GM18951 (cell line): ENCODE results near the gene SAMD14.
A peak's percentile ranks its signal among the peaks of the same experiment; 100 is the strongest.

Source experiments
- POLR2A ChIP-seq: IDR thresholded peaks from 4 replicates; pipeline ENCODE4 v1.6.1; 2011; ENCODE audit warnings: mild to moderate bottlenecking; ENCODE audit not compliant: insufficient read length, insufficient read depth; ENCODE audit errors: extremely low read depth
- in situ Hi-C: fragments of 300-500 bp; cut with MboI; formaldehyde crosslinking; loops from one replicate; pipeline ENCODE4 v1.12.0; 2022; ENCODE audit warnings: low sequenced_read_pairs, mixed read lengths, inconsistent platforms; ENCODE audit not compliant: unreplicated experiment

SAMD14 gene

DNA sequence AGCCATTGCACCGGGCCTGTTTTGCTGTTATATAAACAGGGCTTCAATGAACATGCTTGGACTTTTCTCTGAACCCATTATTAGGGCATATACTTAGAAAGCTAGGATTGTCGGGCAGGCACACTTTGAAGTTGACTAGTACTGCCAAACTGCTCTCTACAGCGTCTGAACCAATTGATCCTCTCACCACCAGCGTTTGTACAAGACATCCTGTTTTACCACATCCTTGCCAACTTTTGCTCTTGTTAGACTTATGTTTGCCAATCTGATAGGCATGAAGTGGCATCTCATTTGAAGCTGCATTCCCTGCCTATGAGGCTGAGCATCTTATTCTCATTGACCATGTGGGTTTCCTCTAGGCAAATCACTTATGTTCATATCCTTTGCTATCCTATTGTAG is 27.9 kb upstream of the SAMD14 start:
- TF ChIP-seq POLR2A: no peak
- in situ Hi-C loops: no loop called here

GRCh38 chr17:50155115-50155819 is 25.3 kb upstream of the SAMD14 start:
- in situ Hi-C loops: no loop called here
- no peak for TF ChIP-seq POLR2A

DNA sequence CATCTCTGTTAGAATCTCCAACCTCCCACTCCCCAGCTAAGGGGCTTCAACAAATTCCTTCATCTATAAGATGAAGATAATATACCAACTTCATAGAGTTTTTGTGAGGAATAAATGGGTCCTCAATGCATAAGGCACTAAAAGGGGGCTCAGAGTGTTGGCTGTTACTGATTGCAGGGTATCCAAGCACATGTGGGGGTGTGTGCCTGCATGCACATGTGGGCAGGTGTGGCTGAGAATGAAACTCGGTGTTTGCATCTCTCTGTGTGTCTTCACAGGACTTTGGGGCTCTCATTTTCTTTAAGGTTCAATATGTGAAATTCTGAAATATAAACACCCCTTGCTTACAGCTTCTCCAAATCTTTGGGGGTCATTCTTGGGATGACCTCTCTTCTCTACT is 24.6 kb upstream of the SAMD14 start:
- TF ChIP-seq POLR2A: no peak
- in situ Hi-C loops: no loop called here

DNA sequence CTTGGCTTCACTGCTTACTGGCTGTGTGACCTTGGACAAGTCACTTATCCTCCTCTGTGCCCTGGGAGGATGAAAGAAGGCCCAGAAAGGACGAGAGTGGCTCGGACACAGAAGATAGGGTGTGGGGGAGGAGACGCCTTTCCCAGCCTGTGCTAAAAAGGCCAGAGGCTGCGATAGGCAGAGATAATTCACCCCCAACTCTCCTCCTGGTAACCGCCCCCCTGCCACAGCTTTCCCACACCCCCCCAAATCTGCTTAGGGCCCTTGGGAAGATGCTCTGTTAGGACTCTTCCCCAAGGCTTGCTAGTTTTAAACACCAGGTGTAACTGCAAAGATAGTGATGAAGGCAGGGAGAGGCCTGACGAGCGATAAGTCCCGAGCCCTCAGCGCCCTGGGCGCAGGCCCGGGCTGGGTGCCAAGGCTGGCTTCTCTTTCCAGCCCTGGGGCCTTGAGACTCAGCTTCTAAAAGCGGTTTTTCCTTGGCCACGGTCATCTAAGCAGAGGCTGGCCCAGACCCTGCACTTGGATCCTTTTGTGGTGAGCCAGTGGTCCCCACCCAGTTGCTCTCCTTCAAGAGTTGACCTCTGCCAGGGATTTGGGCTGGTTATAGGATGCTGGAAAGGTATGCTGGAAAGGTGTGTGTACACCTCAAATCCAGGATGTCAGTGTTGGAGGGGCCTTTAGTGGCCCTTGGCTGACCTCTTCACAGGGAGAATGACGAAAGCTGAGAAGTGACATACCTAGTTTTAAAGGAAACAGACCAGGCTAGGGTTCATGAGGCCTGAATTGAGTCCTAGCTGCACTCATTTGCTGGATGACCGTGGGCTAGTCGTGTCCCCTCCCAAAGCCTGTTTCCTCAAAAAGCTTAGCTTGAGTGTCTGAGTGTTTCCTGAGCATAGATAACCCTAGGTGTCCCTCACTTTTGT is 24.0 kb upstream of the SAMD14 start:
- in situ Hi-C loops: no loop called here
- no peak for TF ChIP-seq POLR2A

DNA sequence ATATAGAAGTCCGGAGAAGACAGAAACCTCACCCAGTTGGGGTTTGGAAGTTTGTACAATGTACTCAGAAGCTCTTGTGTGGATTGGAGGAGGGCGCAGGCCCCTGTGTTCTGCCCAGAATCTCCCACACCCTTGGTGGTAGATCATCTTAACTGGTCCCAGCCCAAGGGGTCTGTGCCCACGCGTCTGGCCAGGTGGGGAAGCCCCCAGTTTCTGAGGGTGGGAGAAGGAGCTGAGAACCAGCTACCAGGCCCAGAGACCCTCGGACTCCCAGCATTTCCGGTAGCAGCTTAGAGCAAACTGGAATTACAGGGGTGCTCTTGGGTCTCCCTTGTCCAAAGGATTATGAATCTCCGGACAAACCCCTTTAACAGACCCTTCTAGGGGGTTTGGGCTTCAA is 22.8 kb upstream of the SAMD14 start:
- TF ChIP-seq POLR2A: no peak
- in situ Hi-C loops: no loop called here

DNA sequence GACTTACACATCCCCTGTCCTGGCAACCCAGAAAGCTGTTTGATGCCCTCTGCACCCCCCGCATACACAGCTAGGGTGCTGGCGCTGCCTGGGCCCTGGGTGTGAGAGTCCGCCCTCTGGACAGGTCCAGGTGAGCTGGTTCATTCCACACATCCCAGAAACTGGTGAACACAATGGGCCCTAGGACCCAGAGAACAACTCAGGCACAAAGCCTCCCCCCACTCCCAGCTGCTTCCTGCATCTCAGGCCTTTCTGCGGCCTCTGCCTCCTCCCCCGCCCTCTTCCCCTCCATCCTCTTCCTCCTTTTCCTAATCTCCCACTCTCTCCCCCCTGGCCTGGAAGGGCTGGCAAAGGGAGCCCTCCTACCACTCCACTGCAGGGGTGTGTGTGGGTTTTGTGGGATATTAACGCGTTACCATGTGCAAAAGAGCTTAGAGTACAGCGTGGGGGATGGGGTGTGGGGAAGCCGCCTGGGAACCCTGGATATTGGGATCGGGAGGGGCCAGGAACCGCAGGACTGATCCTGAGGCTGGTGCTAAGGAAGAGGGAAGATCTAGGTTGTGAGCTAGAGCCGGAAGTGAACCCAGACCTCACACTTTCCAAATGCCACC is 22.1 kb upstream of the SAMD14 start:
- TF ChIP-seq POLR2A: peak; percentile 41
- in situ Hi-C loops: no loop called here

- in situ Hi-C loops: no loop called here
- TF ChIP-seq POLR2A: peak; percentile 58
Measured at GRCh38 chr17:50151041-50151936, 21.3 kb upstream of the SAMD14 start.

DNA sequence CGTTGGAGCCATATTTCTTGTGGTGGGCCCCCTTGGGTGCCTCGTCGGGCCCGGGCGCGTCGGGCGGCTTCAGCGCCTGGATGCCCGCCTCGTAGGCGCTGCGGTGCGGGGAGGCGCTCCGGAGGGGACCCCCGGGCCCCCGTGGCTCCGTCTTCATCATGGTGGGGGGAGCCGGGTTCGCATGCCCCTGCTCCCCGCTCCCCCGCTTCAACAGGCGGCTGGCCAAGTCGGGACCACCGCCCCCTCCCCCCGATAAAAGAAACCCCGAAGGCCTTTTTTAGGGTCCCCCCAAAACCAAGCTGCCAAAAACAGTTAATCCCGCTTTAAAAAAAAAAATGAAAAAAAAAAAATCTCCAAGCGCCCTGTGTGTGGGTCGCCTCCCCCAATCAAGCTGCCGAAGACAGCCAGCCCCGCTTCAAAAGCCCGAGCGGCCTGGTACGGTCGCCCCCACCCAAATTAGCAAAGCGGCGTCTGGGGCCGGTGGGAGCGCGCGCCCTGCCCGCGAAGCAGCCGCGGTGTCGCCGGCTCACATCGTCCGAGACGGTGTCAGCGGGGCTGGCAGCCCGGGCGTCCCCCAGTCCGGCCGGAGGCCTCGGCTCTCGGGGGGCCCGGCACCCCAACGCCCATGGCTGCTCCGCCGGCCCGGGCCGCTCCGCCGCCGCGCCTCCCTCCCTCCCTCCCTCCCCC is 20.5 kb upstream of the SAMD14 start, which contains the start of gene PPP1R9B:
Gene PPP1R9B, minus strand, starts transcription at position 324 of the 687 bp plus-strand sequence. Its CDS starts 164 bp downstream, at position 160.
- in situ Hi-C loops: no loop called here
- TF ChIP-seq POLR2A: no peak

DNA sequence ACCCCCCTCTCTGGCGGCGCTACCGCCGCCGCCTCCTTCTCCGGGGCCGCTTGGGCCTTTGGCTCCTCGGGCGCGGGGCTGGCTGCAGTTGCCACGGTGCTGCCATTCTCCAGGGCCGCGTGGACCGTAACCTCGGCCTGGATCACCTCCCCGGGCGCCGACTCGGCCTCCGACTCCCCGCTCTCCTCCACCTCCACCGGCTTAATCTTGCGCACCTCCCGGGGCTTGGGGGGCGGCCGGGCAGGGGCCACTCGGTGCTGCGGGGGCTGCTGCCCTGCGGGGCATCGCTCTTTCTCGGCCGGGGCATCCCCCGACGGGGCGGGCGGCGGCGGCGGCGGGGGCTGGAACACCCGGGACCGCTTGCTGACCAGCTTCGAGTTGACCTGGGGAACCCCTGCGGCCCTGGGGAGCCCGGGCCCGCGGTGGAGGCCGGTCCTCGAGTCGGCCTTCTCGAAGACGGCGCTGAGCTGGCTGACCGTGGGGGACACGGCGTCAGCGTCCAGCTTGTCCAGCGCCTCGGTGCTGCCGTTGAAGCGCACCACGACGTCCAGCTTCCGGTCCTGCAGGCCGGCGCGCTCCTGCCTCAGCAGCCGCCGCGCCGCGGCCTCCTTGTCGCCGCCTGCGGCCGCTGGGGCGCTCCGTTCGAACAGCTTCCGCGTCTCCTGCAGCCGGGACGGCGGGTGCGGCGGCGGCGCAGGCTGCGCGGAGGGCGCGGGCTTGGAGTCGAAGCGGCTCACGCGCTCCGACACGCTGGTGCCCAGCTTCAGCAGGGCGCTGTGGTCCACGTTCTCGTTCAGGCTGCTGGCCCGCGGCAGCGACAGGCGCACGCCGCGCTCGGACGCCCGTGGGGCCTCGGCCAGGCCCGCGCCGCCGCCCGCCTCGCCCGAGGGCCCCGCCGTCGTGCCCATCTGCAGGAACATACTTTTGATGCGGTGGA is 19.7 kb upstream of the SAMD14 start:
- TF ChIP-seq POLR2A: peak; percentile 46
- in situ Hi-C loops: no loop called here

DNA sequence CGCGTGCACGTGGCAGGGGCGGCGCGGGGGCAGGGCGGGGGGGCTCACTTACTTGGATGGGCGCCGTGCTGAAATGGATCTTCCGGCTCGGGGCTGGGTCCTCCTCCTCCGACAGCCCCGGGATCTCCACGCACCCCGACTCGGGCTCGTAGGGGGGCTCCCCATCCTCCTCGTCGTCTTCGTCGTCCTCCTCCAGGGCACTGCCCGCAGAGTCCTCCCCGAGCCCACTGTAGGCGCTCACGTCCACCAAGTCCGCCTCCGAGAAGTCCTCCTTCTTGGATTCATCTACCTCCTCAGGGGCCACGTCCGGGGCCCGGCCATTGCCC is 19.1 kb upstream of the SAMD14 start:
- peak; percentile 17 for TF ChIP-seq POLR2A
- in situ Hi-C loops: no loop called here
